Ureter (tissue), 1 donor: ENCODE results near the gene MYADML2. TPM values are rescaled to one million over a fixed set of nuclear protein-coding genes. Genes with fewer than 3 reads are reported as not detected.

ENCODE experiments used
- DNase-seq: peaks from one replicate; pipeline ENCODE4 v3.0.0-alpha.2; 2020; ENCODE audit warnings: low spot score
- total RNA-seq: library from RNA; stranded (reverse); gene quantifications from one replicate; pipeline ENCODE4 v1.2.4, GENCODE V29; 2023
- donor health status: DM: yes; HTN: yes; CAD: no.

MYADML2 gene
- total RNA-seq, 1 donor from 2014 or later = not detected

- DNase-seq = no peak
These were observed 6.2 kb downstream of the MYADML2 start for GRCh38 chr17:81940538-81941483.

- DNase-seq = no peak
These were observed 7.1 kb downstream of the MYADML2 start for GRCh38 chr17:81939881-81940385.

GRCh38 chr17:81939218-81939617, 7.8 kb downstream of the MYADML2 start:
- no peak for DNase-seq

GRCh38 chr17:81935709-81936084, 11.3 kb downstream of the MYADML2 start:
- no peak for DNase-seq

- no peak for DNase-seq
These were observed 12.0 kb downstream of the MYADML2 start for GRCh38 chr17:81934850-81935708.

- no peak for DNase-seq
These were observed 12.8 kb downstream of the MYADML2 start for GRCh38 chr17:81934098-81934757.

GRCh38 chr17:81933178-81933699, 13.8 kb downstream of the MYADML2 start:
- DNase-seq = no peak

- no peak for DNase-seq
These were observed 14.6 kb downstream of the MYADML2 start for GRCh38 chr17:81932333-81932983.

- DNase-seq = no peak
These were observed 15.3 kb downstream of the MYADML2 start for GRCh38 chr17:81931557-81932332.

GRCh38 chr17:81931189-81931556, 15.9 kb downstream of the MYADML2 start:
- no peak for DNase-seq

GRCh38 chr17:81930142-81931125, 16.6 kb downstream of the MYADML2 start:
- DNase-seq = no peak

- DNase-seq = no peak
These were observed 17.5 kb downstream of the MYADML2 start for GRCh38 chr17:81929253-81930141.

- DNase-seq = no peak
These were observed 18.3 kb downstream of the MYADML2 start for GRCh38 chr17:81928544-81929252.

GRCh38 chr17:81927653-81928543, 19.1 kb downstream of the MYADML2 start, which contains the start of gene MAFG:
MAFG (minus strand) TSS chr17:81927735; CDS start chr17:81923185, 4,550 bp downstream.
- DNase-seq = peak; percentile 91

- DNase-seq = no peak
These were observed 19.8 kb downstream of the MYADML2 start for GRCh38 chr17:81927152-81927652.
